Stimulated activated CD4-positive, alpha-beta T cell treated with anti-CD3 and anti-CD28 coated beads, Interleukin-4, amount 100 ng/mL, for 24 hours (primary cell): Measurements from ENCODE around the gene CAMK1D.
"Not testable (repeated sequence)": the region's sequence is repeated elsewhere in the genome, so short reads cannot be mapped to it uniquely, and the experiment has no call there.

Experiments used
- DNase-seq: peaks from one replicate; pipeline ENCODE4 v3.0.0-alpha.2; 2020

The CAMK1D gene

GRCh38 chr10:12431151-12432101, 82.1 kb downstream of the CAMK1D start:
- DNase-seq, result no peak

GRCh38 chr10:12432402-12433189, 83.2 kb downstream of the CAMK1D start:
- DNase-seq, result no peak

- no peak for DNase-seq
Measured at GRCh38 chr10:12434277-12434676, 84.9 kb downstream of the CAMK1D start.

GRCh38 chr10:12434677-12435076, 85.3 kb downstream of the CAMK1D start:
- not testable (repeated sequence) for DNase-seq

- DNase-seq, result no peak
Measured at GRCh38 chr10:12435348-12435747, 86.0 kb downstream of the CAMK1D start.

- DNase-seq, result no peak
Measured at GRCh38 chr10:12438919-12439692, 89.8 kb downstream of the CAMK1D start.

GRCh38 chr10:12439767-12440166, 90.4 kb downstream of the CAMK1D start:
- DNase-seq, result peak; percentile 26

GRCh38 chr10:12443026-12443425, 93.7 kb downstream of the CAMK1D start:
- DNase-seq, result no peak

GRCh38 chr10:12444981-12445700, 95.8 kb downstream of the CAMK1D start:
- no peak for DNase-seq

GRCh38 chr10:12445701-12446334, 96.5 kb downstream of the CAMK1D start:
- no peak for DNase-seq

- no peak for DNase-seq
Measured at GRCh38 chr10:12448340-12448728, 99.0 kb downstream of the CAMK1D start.

- peak; percentile 79 for DNase-seq
Measured at GRCh38 chr10:12448729-12449391, 99.5 kb downstream of the CAMK1D start.

GRCh38 chr10:12455318-12455717, 106.0 kb downstream of the CAMK1D start:
- DNase-seq, result no peak

GRCh38 chr10:12455766-12456165, 106.4 kb downstream of the CAMK1D start:
- DNase-seq, result no peak

GRCh38 chr10:12459340-12459739, 110.0 kb downstream of the CAMK1D start:
- no peak for DNase-seq

- DNase-seq, result no peak
Measured at GRCh38 chr10:12459762-12460161, 110.4 kb downstream of the CAMK1D start.

- DNase-seq, result no peak
Measured at GRCh38 chr10:12463459-12463838, 114.1 kb downstream of the CAMK1D start.

- DNase-seq, result no peak
Measured at GRCh38 chr10:12465385-12466136, 116.2 kb downstream of the CAMK1D start.

- no peak for DNase-seq
Measured at GRCh38 chr10:12466704-12467305, 117.5 kb downstream of the CAMK1D start.

- no peak for DNase-seq
Measured at GRCh38 chr10:12469345-12469744, 120.0 kb downstream of the CAMK1D start.
